Osteocyte (in vitro differentiated cells): Measurements from ENCODE around the gene PTPRG. TPM values are rescaled to one million over a fixed set of nuclear protein-coding genes. Genes with fewer than 3 reads are reported as not detected.
"Not testable (repeated sequence)": the region's sequence is repeated elsewhere in the genome, so short reads cannot be mapped to it uniquely, and the experiment has no call there.

Source experiments
- DNase-seq: peaks from one replicate; pipeline ENCODE4 v3.0.0; 2021; ENCODE audit warnings: mixed read lengths; ENCODE audit not compliant: unreplicated experiment; ENCODE audit errors: extremely low spot score
- H3K27ac Mint-ChIP-seq: one replicate; pipeline ENCODE4 v1.8.0; 2021; ENCODE audit warnings: mild to moderate bottlenecking, mixed read lengths; ENCODE audit not compliant: unreplicated experiment
- H3K27me3 Mint-ChIP-seq: one replicate; pipeline ENCODE4 v1.8.0; 2021; ENCODE audit warnings: mixed read lengths; ENCODE audit not compliant: unreplicated experiment
- H3K36me3 Mint-ChIP-seq: one replicate; pipeline ENCODE4 v1.8.0; 2021; ENCODE audit warnings: mixed read lengths; ENCODE audit not compliant: unreplicated experiment
- H3K4me1 Mint-ChIP-seq: one replicate; pipeline ENCODE4 v1.8.0; 2021; ENCODE audit warnings: mixed read lengths; ENCODE audit not compliant: unreplicated experiment
- H3K4me3 Mint-ChIP-seq: one replicate; pipeline ENCODE4 v1.8.0; 2021; ENCODE audit warnings: mild to moderate bottlenecking, moderate library complexity, mixed read lengths; ENCODE audit not compliant: unreplicated experiment
- H3K9me3 Mint-ChIP-seq: one replicate; pipeline ENCODE4 v1.8.0; 2021; ENCODE audit warnings: mixed read lengths; ENCODE audit not compliant: unreplicated experiment
- CTCF ChIP-seq: fragments of 200-600 bp; sonication (generic); IDR thresholded peaks from 2 replicates; pipeline ENCODE4 v1.5.0; 2021; ENCODE audit warnings: antibody characterized with exemption, mild to moderate bottlenecking, moderate library complexity
- total RNA-seq: library from RNA; stranded (reverse); gene quantifications from 2 replicates; pipeline ENCODE4 v1.2.1, GENCODE V29; 2021

The PTPRG gene
- total RNA-seq, 1 donor from 2014 or later = 48.1 TPM

GRCh38 chr3:61812085-61812484 lies 250.7 kb downstream of the PTPRG start:
- no peak overlapping the region for H3K27ac Mint-ChIP-seq
- H3K9me3 Mint-ChIP-seq = no peaks in the 10 kb centered on the region
- no peak for DNase-seq
- H3K4me1 Mint-ChIP-seq = peaks cover 23% of the 10 kb centered on the region
- H3K27me3 Mint-ChIP-seq = no peaks in the 10 kb centered on the region
- TF ChIP-seq CTCF = no peak
- H3K4me3 Mint-ChIP-seq = no peak overlapping the region
- H3K36me3 Mint-ChIP-seq = no peaks in the 10 kb centered on the region

DNA sequence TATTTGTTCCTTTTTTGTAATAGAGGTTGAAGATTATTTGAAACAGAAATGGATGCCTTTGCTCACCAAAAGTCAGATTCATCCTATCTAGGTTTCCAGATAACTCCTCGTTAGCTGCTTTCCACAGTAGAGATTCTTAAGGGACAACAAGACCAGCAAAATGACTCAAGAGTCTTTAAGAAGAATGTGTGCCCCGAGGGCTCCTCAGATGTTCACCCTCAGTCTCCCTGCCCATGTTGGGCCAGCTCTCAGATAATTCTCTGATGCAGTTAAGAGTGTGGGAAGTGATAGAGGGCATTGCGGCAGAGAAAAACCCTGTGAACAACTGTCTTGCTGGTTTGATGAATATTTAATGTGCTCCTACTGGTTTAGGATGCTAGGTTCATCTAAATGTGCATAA lies 251.1 kb downstream of the PTPRG start:
- no peak overlapping the region for H3K4me3 Mint-ChIP-seq
- H3K36me3 Mint-ChIP-seq = no peaks in the 10 kb centered on the region
- no peak overlapping the region for H3K27ac Mint-ChIP-seq
- H3K4me1 Mint-ChIP-seq = peaks cover 23% of the 10 kb centered on the region
- no peaks in the 10 kb centered on the region for H3K9me3 Mint-ChIP-seq
- no peak for DNase-seq
- no peaks in the 10 kb centered on the region for H3K27me3 Mint-ChIP-seq
- no peak for TF ChIP-seq CTCF

- Mint-ChIP-seq H3K36me3 (no peaks in the 10 kb centered on the region), H3K27ac (no peak overlapping the region), H3K4me1 (peaks cover 14% of the 10 kb centered on the region), H3K9me3 (no peaks in the 10 kb centered on the region), H3K27me3 (no peaks in the 10 kb centered on the region), H3K4me3 (no peak overlapping the region)
- TF ChIP-seq CTCF = no peak
- no peak for DNase-seq
Observed at GRCh38 chr3:61813636-61814035, 252.3 kb downstream of the PTPRG start.

DNA sequence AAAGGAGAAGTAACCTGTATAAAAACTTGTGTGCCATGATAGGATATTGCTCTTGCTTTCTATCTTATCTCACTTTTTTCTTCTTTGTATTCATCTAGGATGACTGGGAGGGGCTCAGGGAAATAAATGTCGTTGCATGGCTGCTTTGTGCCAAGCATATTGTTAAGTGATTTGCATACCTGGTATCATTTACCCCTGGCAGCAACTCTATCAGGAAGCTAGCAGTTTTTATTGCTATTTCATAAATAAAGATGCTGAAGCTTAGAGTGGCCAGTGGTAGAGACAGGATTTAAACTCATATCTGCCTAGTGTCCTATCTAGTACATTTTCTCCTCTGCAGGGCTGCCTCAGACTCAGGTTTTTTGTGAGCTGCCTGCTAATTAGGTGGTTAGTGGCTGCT lies 253.3 kb downstream of the PTPRG start:
- Mint-ChIP-seq H3K36me3 (no peaks in the 10 kb centered on the region), H3K4me1 (peaks cover 14% of the 10 kb centered on the region), H3K4me3 (no peak overlapping the region), H3K27me3 (no peaks in the 10 kb centered on the region), H3K27ac (no peak overlapping the region), H3K9me3 (no peaks in the 10 kb centered on the region)
- no peak for DNase-seq
- no peak for TF ChIP-seq CTCF

- not testable (repeated sequence) for H3K27me3 Mint-ChIP-seq, H3K4me3 Mint-ChIP-seq, H3K27ac Mint-ChIP-seq, DNase-seq, H3K36me3 Mint-ChIP-seq, H3K9me3 Mint-ChIP-seq
- peaks cover 11% of the 10 kb centered on the region for H3K4me1 Mint-ChIP-seq
Observed at GRCh38 chr3:61816304-61816703, 254.9 kb downstream of the PTPRG start.

DNA sequence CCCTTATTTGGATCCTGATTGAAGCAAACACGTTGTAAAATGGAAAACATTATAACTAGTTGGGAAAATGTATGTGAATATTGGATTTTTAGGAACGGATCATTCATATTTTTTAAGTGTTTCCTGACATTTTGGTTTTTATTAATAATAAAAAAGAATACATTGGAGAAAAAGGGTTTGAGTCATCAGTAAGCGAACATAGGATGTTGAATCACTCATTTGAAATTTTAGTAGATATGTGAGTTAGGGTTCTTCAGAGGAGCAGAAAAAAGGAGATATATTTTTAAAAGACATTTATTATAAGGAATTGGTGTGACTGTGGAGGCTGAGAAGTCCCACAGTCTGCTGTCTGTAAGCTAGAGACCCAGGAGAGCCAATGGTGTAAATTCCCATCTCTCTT lies 258.5 kb downstream of the PTPRG start:
- no peak overlapping the region for H3K4me3 Mint-ChIP-seq
- no peak for DNase-seq
- no peak for TF ChIP-seq CTCF
- peaks cover 11% of the 10 kb centered on the region for H3K4me1 Mint-ChIP-seq
- H3K27me3 Mint-ChIP-seq = no peaks in the 10 kb centered on the region
- no peaks in the 10 kb centered on the region for H3K9me3 Mint-ChIP-seq
- H3K36me3 Mint-ChIP-seq = no peaks in the 10 kb centered on the region
- H3K27ac Mint-ChIP-seq = no peak overlapping the region
